Activated CD4-positive, alpha-beta T cell treated with anti-CD3 and anti-CD28 coated beads, Interleukin-2, amount 10 ng/mL, durations not matched to agents 7 days and 5 days (primary cell): ENCODE results near the gene FUT2. TPM values are rescaled to one million over a fixed set of nuclear protein-coding genes. Genes with fewer than 3 reads are reported as not detected.
A peak's percentile ranks its signal among the peaks of the same experiment; 100 is the strongest.
"Not testable (repeated sequence)": the region's sequence is repeated elsewhere in the genome, so short reads cannot be mapped to it uniquely, and the experiment has no call there.

Experiments
- CTCF ChIA-PET: fragments of 350-600 bp; sonication (Branson Sonifier 250); formaldehyde crosslinking; loops from one replicate; lab custom pipeline; 2021; ENCODE audit warnings: antibody characterized with exemption; lab: Charles Lee
- POLR2A ChIA-PET: fragments of 350-600 bp; sonication (Branson Sonifier 250); formaldehyde crosslinking; loops from one replicate; lab custom pipeline; 2021; ENCODE audit warnings: antibody characterized with exemption; lab: Charles Lee
- DNase-seq: peaks from one replicate; pipeline ENCODE4 v3.0.0-alpha.2; 2020
- H3K27ac Mint-ChIP-seq: one replicate; pipeline ENCODE4 v1.8.0; 2021; ENCODE audit warnings: mild to moderate bottlenecking, moderate library complexity, mixed read lengths
- H3K27me3 Mint-ChIP-seq: one replicate; pipeline ENCODE4 v1.8.0; 2021; ENCODE audit warnings: mixed read lengths
- H3K36me3 Mint-ChIP-seq: one replicate; pipeline ENCODE4 v1.8.0; 2021; ENCODE audit warnings: low read depth, mixed read lengths
- H3K4me1 Mint-ChIP-seq: one replicate; pipeline ENCODE4 v1.8.0; 2021; ENCODE audit warnings: mixed read lengths
- H3K4me3 Mint-ChIP-seq: one replicate; pipeline ENCODE4 v1.8.0; 2021; ENCODE audit warnings: mild to moderate bottlenecking, moderate library complexity, mixed read lengths
- H3K9me3 Mint-ChIP-seq: one replicate; pipeline ENCODE4 v1.8.0; 2021; ENCODE audit warnings: mixed read lengths
- total RNA-seq, 2 experiments: library from RNA; stranded (reverse); gene quantifications; one replicate each; pipeline ENCODE4 v1.2.3, GENCODE V29; 2021

FUT2 gene
- total RNA-seq, 2 experiments from 2014 or later, result not detected

- Mint-ChIP-seq H3K27me3 (no peaks in the 10 kb centered on the region), H3K27ac (no peak overlapping the region), H3K4me1 (peaks cover 6% of the 10 kb centered on the region), H3K4me3 (no peak overlapping the region), H3K36me3 (no peaks in the 10 kb centered on the region), H3K9me3 (peaks cover 9% of the 10 kb centered on the region)
- DNase-seq, result no peak
- CTCF ChIA-PET, result interaction anchor here (1.0 kb wide), 1 partner anchor 22 kb away, joined by 4 read pairs; the partner anchor contains the start of gene FUT2
- POLR2A ChIA-PET, result no interaction called here
Observed at GRCh38 chr19:48673436-48674100, 22.2 kb upstream of the FUT2 start.

- Mint-ChIP-seq H3K36me3 (no peaks in the 10 kb centered on the region), H3K4me3 (no peak overlapping the region), H3K9me3 (peaks cover 6% of the 10 kb centered on the region), H3K27me3 (no peaks in the 10 kb centered on the region), H3K27ac (no peak overlapping the region), H3K4me1 (peaks cover 6% of the 10 kb centered on the region)
- CTCF ChIA-PET, result interaction anchor here (0.7 to 1.6 kb wide), 6 partner anchors 16 to 65 kb away, joined by 3 to 7 read pairs (median 3); partner anchors contain the start of gene CA11
- no peak for DNase-seq
- POLR2A ChIA-PET, result interaction anchor here (0.6 kb wide), 1 partner anchor 831 kb away, joined by 5 read pairs; no protein-coding TSS in a partner anchor
Observed at GRCh38 chr19:48674216-48674809, 21.5 kb upstream of the FUT2 start.

- H3K4me1 Mint-ChIP-seq, result peaks cover 6% of the 10 kb centered on the region
- ChIA-PET POLR2A (interaction anchor here (0.6 kb wide), 1 partner anchor 831 kb away, joined by 5 read pairs; no protein-coding TSS in a partner anchor), CTCF (interaction anchor here (0.7 to 1.6 kb wide), 8 partner anchors 9 to 64 kb away, joined by 3 to 7 read pairs (median 3); partner anchors contain the start of gene CA11)
- H3K4me3 Mint-ChIP-seq, result no peak overlapping the region
- H3K27ac Mint-ChIP-seq, result peak overlapping the region; percentile 66
- no peaks in the 10 kb centered on the region for H3K9me3 Mint-ChIP-seq
- DNase-seq, result peak; percentile 81
- H3K27me3 Mint-ChIP-seq, result no peaks in the 10 kb centered on the region
- H3K36me3 Mint-ChIP-seq, result no peaks in the 10 kb centered on the region
Observed at GRCh38 chr19:48674921-48675824, 20.6 kb upstream of the FUT2 start.

GRCh38 chr19:48676487-48676886, 19.3 kb upstream of the FUT2 start:
- H3K36me3 Mint-ChIP-seq, result no peaks in the 10 kb centered on the region
- no peaks in the 10 kb centered on the region for H3K9me3 Mint-ChIP-seq
- CTCF ChIA-PET, result interaction anchor here (0.8 kb wide), 1 partner anchor 34 kb away, joined by 3 read pairs; no protein-coding TSS in a partner anchor
- no peak overlapping the region for H3K4me3 Mint-ChIP-seq
- H3K4me1 Mint-ChIP-seq, result peaks cover 6% of the 10 kb centered on the region
- no peak overlapping the region for H3K27ac Mint-ChIP-seq
- POLR2A ChIA-PET, result no interaction called here
- no peaks in the 10 kb centered on the region for H3K27me3 Mint-ChIP-seq
- DNase-seq, result no peak

GRCh38 chr19:48676887-48677286, 18.9 kb upstream of the FUT2 start:
- no peaks in the 10 kb centered on the region for H3K36me3 Mint-ChIP-seq
- CTCF ChIA-PET, result no interaction called here
- POLR2A ChIA-PET, result no interaction called here
- no peaks in the 10 kb centered on the region for H3K27me3 Mint-ChIP-seq
- no peak overlapping the region for H3K4me3 Mint-ChIP-seq
- no peak for DNase-seq
- H3K4me1 Mint-ChIP-seq, result peaks cover 6% of the 10 kb centered on the region
- H3K27ac Mint-ChIP-seq, result no peak overlapping the region
- H3K9me3 Mint-ChIP-seq, result no peaks in the 10 kb centered on the region

GRCh38 chr19:48678201-48678600, 17.6 kb upstream of the FUT2 start:
- Mint-ChIP-seq H3K36me3 (no peaks in the 10 kb centered on the region), H3K4me1 (peaks cover 6% of the 10 kb centered on the region), H3K9me3 (no peaks in the 10 kb centered on the region), H3K4me3 (no peak overlapping the region), H3K27ac (no peak overlapping the region), H3K27me3 (no peaks in the 10 kb centered on the region)
- DNase-seq, result no peak
- ChIA-PET CTCF (no interaction called here), POLR2A (no interaction called here)

- H3K4me1 Mint-ChIP-seq, H3K27me3 Mint-ChIP-seq, H3K4me3 Mint-ChIP-seq, DNase-seq, H3K36me3 Mint-ChIP-seq, POLR2A ChIA-PET, H3K27ac Mint-ChIP-seq, H3K9me3 Mint-ChIP-seq: not testable (repeated sequence)
- CTCF ChIA-PET, result interaction anchor here (1.0 kb wide), 1 partner anchor 14 kb away, joined by 3 read pairs; no protein-coding TSS in a partner anchor
Observed at GRCh38 chr19:48680006-48680405, 15.8 kb upstream of the FUT2 start.

- Mint-ChIP-seq H3K4me3 (no peak overlapping the region), H3K4me1 (no peaks in the 10 kb centered on the region), H3K27me3 (no peaks in the 10 kb centered on the region), H3K36me3 (no peaks in the 10 kb centered on the region), H3K9me3 (no peaks in the 10 kb centered on the region), H3K27ac (no peak overlapping the region)
- ChIA-PET CTCF (interaction anchor here (0.7 to 1.0 kb wide), 2 partner anchors 10 to 14 kb away, joined by 3 read pairs; no protein-coding TSS in a partner anchor), POLR2A (no interaction called here)
- DNase-seq, result no peak
Observed at GRCh38 chr19:48680436-48681126, 15.2 kb upstream of the FUT2 start.

GRCh38 chr19:48681127-48681470, 14.7 kb upstream of the FUT2 start:
- CTCF ChIA-PET, result interaction anchor here (0.7 to 1.0 kb wide), 2 partner anchors 10 to 15 kb away, joined by 3 read pairs; no protein-coding TSS in a partner anchor

GRCh38 chr19:48683349-48683748, 12.4 kb upstream of the FUT2 start:
- H3K36me3 Mint-ChIP-seq, result no peaks in the 10 kb centered on the region
- CTCF ChIA-PET, result no interaction called here

More at GRCh38 chr19:48681127-48681470, 14.7 kb upstream of the FUT2 start:
- Mint-ChIP-seq H3K4me3 (no peak overlapping the region), H3K27me3 (no peaks in the 10 kb centered on the region), H3K9me3 (no peaks in the 10 kb centered on the region), H3K36me3 (no peaks in the 10 kb centered on the region), H3K4me1 (no peaks in the 10 kb centered on the region), H3K27ac (no peak overlapping the region)
- no peak for DNase-seq
- POLR2A ChIA-PET, result no interaction called here

GRCh38 chr19:48685583-48685982, 10.2 kb upstream of the FUT2 start:
- Mint-ChIP-seq H3K27ac (no peak overlapping the region), H3K4me1 (no peaks in the 10 kb centered on the region), H3K9me3 (no peaks in the 10 kb centered on the region), H3K36me3 (no peaks in the 10 kb centered on the region), H3K27me3 (no peaks in the 10 kb centered on the region), H3K4me3 (no peak overlapping the region)
- CTCF ChIA-PET, result no interaction called here
- POLR2A ChIA-PET, result no interaction called here
- no peak for DNase-seq

More at GRCh38 chr19:48683349-48683748, 12.4 kb upstream of the FUT2 start:
- POLR2A ChIA-PET, result no interaction called here
- no peak for DNase-seq
- no peak overlapping the region for H3K27ac Mint-ChIP-seq
- no peak overlapping the region for H3K4me3 Mint-ChIP-seq
- no peaks in the 10 kb centered on the region for H3K27me3 Mint-ChIP-seq
- H3K4me1 Mint-ChIP-seq, result no peaks in the 10 kb centered on the region
- no peaks in the 10 kb centered on the region for H3K9me3 Mint-ChIP-seq

GRCh38 chr19:48686088-48686487, 9.7 kb upstream of the FUT2 start:
- H3K9me3 Mint-ChIP-seq, result no peaks in the 10 kb centered on the region
- CTCF ChIA-PET, result interaction anchor here (0.5 kb wide), 1 partner anchor 379 kb away, joined by 4 read pairs; no protein-coding TSS in a partner anchor

More at GRCh38 chr19:48686088-48686487, 9.7 kb upstream of the FUT2 start:
- Mint-ChIP-seq H3K27me3 (no peaks in the 10 kb centered on the region), H3K4me3 (no peak overlapping the region), H3K36me3 (no peaks in the 10 kb centered on the region), H3K27ac (no peak overlapping the region), H3K4me1 (no peaks in the 10 kb centered on the region)
- POLR2A ChIA-PET, result no interaction called here
- DNase-seq, result no peak
